Hematopoietic multipotent progenitor cell treated with erythropoietin and hydrocortisone succinate and interleukin-3 and kit ligand, for 8 days (in vitro differentiated cells): ENCODE results near the gene RAD1.

Experiments
- DNase-seq: peaks from one replicate; pipeline ENCODE4 v3.0.0-alpha.2; 2015

Gene RAD1

DNA sequence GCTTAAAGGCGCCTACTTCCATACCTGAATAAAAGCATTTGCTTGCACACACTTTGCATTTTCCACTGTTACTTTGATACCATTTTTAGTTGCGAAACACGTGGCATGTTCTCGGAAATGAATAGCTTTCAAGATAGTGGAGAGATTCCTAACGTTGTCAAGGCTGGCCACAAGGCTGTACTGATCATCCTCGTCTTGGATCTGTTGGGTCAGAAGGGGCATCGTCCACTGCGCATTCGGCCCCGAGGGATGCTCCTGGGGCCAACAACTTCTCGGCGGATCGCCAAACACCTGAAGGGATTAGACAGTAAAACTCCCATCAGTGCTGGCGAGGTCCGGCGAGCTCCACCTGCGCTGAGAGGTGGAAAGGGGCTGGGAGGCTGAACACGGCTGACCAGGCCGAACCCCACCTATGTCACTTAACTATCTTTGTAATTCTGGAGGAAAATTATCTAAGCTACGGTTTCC is 599 bp downstream of the RAD1 start:
- peak; percentile 71 for DNase-seq

DNA sequence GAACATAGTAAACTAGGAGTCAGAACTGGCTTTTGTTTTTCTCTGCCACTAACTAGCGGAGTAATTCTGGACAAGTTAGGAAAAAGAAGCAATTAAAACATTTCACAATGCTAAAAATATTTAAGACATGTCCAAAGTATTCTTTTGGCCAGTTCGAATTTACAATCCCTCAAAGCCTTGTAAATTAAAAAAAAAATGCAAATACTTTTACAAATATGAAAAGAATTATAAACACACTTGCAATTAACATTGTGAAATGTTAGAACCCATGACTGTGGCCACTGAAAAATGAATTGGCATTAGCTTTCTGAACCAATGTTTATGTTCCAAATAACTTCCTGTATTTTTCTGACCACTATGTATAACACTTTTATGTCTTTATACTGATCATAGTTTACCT is 2.2 kb downstream of the RAD1 start:
- no peak for DNase-seq

DNA sequence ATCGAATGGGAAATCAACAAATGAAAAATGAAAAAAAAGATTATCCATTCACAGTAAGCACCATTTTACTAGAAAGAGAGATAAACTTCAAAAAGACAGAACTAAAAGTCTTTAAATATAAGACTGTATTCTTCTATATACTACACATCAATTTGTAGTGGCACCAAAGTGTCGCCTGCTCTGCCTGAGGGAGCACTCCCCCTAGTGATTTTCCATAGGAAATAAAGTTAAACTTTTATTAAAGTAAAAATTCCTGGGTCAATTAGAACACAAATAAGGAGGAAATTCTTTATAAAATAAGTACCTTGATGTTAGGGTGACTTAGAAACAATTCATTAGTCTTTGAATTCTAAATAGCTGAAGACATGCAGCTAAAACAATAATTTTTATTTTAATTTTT is 9.7 kb downstream of the RAD1 start:
- no peak for DNase-seq

DNA sequence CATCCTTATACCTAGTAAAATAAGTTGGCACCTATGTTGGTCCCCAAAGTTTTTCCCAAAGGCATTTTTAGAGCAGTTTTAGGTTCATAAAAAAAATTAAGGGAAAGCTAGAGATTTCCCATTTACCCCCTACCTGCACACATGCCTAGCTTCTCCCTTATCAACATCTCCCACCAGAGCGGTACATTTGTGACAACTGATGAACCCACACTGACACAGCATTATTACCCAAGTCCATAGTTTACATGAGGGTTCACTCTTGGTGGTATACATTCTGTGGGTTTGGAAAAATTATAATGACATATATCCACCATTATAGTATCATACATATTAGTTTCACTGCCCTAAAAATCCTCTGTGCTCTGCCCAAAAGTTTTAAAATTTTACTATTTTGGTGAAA is 12.0 kb downstream of the RAD1 start:
- DNase-seq = peak; percentile 65

DNA sequence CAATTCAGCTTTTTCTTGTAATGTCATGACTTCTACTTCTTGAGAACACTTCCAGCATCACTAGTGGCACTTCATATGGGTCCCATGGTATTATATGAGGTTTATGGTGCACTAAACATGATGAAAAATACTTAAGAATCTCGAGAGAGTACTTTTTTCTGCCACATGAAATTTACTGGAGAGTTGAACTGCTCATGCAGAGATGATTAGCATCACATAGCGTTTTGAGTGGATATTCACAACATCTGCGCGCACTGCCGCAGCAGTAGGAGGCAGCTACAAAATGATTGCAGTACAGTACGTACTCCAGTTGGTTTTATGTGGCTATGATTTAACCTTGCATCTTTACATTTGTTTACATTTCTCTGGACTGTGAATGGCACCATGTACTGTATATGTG is 14.7 kb downstream of the RAD1 start:
- no peak for DNase-seq

DNA sequence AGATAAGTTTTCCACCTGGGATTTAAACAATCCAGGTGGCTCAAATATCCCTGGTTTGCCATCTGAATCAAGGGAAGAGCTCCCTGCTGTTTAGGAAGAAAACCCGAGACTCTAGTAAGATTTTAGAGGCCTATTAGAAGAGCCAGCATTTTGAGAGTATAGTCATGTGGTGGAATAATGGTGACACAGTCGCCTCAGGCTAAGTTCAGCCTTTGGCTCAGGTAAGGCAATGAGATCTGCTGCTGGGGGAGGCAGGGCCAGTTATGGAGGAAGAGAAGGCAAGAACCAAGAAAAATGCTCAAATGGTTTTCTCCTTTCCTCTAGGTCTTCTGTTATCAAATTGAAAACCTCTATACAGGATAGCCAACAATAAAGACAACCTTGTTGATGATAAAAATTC is 16.2 kb downstream of the RAD1 start:
- no peak for DNase-seq

DNA sequence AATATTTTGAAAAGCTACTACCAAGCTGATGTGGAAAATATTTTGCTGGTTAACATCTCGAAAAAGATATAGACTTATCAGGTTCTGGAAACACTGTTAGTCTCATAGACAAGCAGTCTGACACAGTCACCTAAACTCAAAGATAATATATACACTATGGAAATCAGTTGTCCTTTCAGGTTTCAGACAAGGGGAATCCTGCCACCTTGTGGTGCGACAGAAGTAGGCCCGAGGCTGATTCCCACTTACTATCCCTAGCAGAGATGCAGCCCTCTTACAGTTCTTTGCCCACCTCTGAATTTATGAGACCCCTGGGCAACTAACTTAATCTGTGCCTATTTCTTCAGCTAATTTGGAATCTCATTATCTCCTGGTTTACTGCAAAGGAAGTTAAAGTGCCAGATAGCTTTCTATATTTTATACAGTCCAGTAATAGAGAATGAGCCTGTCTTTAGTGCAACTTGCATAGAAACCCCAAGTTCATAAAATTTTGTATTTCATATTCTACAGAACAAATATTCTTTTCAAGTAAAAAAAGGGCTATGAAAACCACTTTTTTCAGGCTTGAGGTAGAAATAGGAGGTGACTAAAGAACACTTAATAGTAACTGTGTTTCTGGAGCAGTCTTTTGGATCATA is 16.9 kb downstream of the RAD1 start:
- DNase-seq = peak; percentile 73

DNA sequence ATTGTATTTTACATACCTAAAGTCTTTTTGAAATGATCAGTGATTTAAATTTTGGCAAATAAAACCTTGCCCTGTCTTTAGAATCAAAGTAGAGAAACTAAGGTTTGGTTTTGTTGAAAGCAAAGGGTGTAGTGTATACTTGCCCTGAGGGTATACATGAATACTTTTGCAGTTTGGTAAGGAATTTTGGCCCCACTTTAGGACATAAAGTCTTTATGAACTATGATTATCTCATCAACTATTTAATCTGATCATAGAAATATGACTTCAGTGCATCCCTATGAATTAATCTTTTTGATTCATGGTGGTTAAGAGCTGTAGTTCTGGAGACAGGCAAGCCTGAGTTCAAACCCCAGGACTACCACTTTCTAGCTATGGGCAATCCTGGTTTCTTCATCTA is 17.7 kb downstream of the RAD1 start:
- DNase-seq = no peak

DNA sequence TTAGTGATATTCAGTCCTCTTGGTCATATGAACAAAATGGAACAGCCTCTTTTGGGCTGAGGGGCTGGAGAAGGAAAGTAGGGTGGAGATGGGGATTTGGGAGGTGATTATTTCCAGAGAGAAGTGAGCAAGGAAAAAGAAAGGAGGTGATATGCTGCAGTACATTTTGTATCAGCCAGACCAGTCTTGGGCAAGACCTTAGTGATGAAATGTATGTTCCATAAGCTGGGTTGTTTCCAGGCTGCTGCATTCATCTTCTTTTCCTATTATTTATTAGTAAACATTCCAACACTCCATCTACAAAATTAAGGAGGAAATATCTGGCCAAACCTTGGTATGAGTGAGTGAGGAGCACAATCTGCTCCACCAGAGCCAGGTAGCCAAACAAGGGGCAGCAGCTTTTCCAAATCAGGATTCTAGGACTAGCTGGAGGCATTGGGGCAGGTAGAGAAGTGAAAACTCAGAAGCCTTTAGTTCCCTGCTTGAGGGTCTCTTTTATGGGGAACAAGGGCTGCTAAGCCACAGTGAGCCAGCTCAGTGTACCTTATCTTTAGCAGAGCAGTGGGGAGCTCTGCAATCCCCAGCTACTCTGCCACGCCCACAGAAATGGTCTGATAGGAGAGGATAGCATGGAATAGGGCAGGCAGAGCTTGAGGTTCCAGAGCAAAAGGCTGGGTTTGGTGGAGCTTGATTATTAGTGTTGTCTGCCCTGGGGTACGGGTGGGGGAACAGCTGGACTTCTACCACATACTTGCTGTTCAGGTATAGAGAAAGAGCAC is 19.5 kb downstream of the RAD1 start:
- DNase-seq = peak; percentile 79

DNA sequence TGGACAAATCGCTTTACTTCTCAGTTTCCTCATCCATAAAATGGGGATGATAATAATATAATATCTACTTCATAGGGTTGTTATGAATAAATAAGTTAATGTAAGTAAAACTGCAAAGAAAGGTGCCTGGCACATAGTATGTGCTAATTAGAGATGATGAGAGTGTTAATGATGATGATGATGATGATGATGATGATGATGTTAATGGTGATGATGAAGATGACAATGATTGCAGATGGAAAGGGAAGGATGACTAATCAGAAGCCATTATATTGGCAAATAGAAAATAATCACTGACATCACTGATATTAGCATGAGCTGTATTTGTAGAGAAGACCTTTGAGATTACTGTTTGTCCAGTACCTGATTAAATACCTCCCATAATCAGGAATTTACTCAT is 20.6 kb downstream of the RAD1 start:
- no peak for DNase-seq

DNA sequence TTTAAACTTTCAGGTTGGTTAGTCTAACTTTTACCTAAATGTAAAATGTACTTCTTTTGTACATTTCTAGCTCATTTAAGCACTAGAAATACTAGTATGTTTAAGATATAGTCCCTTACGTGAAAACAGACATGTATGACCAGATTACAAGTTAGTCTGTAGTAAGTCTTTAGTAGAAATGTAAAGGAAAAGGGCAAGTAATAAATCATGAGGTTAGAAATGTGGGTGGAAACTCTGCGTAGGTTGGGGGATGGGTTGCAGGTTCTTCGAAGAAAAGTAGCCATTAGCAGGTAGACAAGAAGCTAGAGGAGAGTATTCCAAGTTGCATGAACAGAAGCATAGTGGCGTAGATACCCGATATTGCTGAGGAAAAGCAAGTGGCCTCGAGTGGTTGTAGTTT is 22.9 kb downstream of the RAD1 start:
- DNase-seq = no peak

DNA sequence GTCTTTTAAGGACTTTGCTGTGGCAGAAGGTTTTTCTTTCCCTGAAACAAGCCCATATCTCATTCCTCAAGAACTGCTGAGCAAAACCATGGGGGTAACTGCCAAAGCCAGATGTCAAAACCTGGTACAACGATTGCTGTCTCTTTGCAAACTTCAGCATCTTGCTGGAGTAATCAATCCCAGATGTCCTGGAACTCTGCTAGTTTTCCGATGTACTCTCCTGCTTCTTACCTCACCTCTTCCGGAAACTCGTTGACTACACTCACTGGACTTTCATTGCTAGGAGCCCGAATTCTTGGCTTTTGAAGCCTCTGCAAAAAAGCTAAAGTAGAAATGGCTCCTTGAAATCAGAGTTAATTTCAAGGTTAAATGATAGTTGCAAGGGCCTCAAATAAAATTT is 23.3 kb downstream of the RAD1 start:
- DNase-seq = no peak

DNA sequence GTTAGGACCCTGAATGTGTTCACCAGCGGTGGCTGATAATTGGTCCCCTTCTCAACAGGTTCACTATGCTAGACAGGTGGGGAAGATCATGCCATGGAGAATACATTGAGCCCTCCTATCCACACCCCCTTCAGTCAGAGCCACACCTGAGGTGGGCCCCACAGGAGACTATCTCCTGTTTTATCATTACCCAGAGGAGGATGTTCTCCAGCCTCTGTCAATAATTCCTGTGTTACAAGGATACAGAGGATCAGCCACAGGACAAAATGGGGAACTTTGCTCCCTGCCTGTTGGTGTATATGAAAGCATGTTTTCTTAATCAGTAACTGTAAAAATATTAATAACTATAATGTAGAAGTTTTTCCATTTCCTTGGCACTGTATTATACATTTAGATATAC is 25.9 kb downstream of the RAD1 start:
- DNase-seq = no peak

DNA sequence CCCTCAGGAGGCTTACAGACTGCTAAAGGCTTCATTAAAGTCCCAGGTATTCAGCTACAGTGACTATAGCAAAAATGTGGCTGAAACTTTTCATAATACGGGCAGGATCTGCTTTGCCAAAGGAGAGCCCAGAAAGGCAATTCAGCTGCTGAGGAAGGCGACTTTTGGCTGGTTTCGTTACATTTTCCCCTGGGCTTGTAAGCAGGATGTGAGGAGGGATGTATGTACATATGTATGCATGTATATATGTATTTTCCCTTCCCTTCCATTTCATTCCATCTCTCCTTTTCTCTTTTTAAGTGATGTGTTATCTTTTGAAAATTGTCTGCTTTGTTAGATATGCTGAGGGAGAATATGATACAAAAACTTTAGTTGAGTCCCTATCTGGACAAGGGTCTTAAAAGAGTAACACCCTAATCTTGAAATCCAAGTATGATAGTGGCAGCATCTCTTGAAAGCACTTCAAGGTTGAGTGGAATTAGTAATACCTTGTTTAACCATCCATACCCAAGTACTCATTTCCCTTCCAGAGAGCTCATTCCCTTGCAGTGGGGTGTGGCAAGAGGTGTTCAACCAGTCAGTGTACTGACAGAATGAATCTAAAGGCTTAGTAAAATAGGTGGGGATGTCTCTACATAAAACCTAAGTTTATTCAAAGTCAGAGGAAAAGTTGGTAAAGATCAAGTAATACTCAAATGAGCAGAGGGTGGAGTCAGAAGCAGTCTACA is 28.7 kb downstream of the RAD1 start:
- no peak for DNase-seq

DNA sequence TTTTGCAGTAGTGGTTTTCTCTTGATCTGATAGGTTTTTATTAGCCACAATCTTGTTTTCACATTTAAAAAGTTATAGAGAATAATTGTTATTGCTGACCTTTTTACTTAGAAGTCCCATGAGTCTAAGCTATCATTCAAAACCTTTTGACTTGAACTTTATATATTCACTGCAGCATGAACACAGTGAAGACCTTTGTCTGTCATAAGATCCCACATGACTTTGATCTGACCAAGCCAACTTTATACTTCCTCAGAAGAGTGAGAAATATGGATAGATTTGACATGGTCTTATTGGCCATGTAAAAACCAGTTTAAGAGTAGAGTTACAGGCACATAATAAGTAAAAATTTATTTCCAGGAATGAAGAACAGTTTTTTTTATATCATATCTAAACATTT is 34.1 kb downstream of the RAD1 start:
- no peak for DNase-seq

DNA sequence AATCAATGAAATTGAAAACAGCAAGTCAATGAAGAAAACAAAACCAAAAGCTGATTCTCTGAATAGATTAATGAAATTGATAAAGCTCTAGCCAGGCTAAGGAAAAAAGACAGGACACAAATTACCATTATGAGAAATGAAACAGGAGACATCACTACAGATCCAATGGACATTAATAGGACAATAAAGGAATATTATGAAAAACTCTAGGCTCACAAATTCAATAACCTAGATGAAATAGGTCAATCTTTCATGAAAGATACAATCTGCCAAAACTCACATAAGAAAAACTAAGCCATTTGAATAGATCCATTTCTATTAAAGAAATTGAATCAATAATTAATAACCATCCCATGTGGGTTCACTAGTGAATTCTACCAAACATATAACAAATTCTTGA is 39.0 kb downstream of the RAD1 start:
- DNase-seq = no peak

DNA sequence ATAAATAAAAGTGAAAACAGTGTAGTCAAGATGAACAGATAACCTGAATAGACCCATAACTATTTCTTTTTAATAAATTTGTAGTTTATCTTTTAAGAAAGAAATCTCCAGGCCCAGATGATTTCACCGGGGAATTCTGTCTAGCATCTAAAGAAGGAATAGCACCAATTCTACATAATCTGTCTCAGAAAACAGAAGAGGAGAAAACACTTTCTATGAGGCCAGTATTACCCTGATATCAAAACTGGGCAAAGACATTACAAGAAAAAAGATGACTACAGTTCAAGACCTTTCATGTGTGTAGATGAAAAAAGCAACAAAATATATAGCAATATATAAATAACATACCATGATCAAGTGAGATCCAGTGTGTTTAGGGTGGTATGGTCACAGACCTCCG is 44.9 kb downstream of the RAD1 start:
- no peak for DNase-seq

DNA sequence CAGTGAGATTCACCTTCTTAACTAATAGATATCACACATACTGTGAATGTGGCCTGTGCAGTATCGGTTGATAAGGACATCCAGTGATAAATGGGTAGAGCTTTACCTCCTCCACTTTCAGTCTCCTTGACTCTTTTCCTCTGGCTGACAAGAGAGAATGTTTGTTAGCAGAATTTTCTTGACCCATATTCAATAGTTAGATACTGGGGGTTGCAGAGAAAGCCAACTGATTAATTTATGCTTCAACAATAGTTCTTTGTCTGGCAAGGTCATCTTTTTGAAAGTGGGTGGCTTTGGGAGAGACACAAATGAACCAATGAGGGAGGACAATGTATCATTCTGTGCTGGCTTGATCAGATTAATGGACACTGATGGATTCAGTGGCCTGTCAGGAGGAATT is 46.0 kb downstream of the RAD1 start:
- no peak for DNase-seq

DNA sequence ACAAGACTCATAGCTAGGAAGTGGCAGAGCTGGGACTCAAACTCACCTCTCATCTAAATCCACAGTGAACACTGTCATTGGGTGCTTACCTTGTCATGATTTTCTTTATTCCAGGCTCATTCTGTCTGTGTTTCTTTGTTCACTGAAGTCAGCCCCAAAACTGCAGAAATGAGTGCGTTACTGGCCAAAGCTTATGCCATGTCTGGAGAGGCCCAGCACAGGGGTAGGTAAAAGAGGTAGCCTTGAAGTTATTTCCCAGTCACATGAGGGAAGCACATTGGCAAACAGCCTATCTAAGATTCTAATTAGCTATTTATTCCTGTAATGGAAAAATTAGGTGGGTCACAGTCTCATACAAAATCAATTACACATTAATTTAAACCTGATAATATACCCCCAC is 46.5 kb downstream of the RAD1 start:
- no peak for DNase-seq

DNA sequence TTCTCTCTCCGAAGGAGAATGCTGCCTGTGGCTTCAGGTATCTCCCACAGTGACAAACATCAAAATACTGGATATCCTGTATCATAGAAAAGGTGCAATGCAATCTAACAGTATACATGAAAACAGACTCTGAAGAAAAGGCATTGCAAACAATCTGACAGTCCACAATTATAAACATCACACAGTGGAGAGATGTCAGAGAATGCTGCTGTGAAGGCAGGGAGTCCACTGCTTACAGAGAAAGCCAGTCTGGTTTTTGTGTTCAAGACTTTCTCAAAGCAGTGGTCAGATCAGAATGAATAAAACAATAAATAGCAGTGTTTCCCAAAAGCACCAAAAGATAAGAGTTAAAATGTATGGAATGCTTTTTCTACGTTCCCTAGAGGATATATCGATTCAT is 47.6 kb downstream of the RAD1 start:
- DNase-seq = no peak

DNA sequence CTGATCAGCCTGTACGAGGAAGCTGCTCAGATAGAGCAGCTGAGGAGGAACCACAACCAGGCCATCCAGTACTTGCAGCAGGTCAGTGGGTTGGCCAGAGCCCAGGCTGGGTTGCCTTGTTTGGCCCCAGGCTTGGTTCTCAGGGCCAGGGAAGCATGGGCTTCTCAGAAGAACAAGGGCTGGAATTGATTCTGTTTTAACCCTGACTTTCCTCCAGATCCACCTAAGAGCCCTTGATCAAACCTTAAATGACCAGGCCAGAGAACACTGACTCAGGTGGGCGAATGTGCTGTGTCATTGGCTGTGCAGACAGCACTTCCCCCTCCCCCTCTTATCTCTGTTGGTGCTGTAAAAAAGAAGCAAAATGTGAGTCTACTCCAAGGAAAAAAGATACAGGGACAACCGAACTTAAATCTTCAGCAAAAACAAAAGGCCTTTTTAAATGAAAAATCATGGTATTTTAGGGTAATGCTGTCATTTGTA is 48.3 kb downstream of the RAD1 start:
- peak; percentile 9 for DNase-seq

DNA sequence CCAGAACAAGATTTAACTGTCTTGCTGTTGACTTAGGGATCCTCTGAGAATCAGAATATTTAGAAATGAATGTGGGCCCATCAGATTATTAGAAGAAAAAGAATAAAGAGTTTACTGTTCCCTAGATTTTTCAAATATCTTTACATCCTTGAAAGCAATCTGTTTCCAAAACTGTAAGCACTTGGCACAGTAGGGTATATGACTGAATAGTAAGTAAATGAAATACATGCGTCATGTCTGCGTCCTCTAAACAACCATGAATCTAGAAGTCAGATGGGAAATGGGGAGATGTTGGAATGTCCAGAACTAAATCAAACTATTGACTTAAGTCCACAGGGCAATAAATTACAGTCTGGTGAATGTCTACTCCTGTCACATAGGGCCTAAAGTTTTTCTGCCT is 50.2 kb downstream of the RAD1 start:
- no peak for DNase-seq

DNA sequence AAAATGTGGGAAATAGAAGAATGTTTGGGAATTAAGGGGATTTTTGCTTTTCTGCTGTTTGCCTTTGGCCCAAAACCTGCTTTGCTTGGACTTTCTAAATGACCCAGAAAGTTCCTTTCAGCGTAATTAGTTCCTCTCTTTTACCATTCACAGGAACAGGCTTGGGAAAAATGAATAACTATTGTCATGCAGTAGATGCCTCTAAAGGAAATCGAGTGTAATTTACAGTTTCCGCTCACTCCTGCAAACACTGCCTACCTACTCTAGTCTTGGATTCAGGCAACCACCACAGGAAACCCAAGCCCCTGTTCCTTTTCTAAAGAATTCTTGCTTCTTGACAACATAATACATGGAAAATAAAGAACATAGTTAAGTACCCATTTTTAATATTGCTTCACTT is 51.4 kb downstream of the RAD1 start:
- no peak for DNase-seq

DNA sequence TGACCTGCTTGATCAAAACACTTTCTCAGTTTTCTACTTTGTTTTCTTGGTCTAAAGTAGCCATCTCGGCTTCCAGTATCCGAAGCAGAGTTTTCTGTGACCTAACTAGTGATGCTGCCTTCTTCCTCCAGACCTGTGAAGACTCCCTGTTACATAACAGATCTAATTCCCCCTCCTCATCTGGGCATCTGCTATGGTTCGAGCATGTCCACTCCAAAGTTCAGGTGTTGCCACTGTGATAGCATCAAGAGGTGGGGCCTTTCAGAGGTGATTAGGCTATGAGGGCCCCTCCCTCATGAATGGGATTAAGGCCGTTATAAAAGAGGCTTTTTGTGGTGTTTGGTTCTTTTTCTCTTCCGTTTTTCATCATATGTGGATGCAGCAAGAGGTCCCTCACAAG is 56.1 kb downstream of the RAD1 start:
- no peak for DNase-seq
